Measurements from ENCODE around the gene HERC3.

Gene HERC3

DNA sequence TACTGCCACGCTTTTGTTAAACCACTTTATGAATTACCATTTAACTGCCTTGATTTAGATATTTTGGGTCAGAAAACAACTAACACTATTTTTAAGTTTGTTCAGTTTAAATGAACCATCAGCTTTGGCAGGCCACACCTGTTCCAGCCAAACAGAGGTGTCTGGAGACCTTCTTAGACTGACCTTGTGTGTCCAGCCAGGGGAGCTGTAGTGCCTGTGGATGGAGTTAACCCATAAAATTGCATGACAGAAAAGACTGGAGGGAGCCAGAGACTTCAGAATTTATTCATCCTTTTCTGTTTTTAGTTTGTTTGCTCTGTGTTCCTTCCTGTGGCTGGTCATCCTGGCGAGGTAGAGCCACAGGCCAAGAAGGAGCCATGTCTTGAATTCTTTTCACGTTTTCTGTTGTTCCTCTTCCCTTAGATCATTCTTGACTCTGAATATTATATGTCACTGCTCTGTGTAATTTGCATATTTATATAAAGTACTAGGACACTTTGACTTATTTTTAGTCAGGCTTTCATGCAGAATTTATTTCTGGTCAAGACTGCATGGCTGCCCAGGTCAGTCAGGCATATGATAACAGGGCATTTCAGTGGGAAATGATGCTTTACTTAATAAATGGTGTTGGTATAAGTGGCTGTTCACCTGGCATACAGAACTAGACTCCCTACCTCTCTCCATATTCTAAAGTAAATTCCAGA, 26.7 kb downstream of the HERC3 start:
- peaks cover 15 to 16% of the 10 kb centered on the region in 2 donors for H3K36me3 Mint-ChIP-seq
- no peak for DNase-seq
- peak overlapping the region in 1 of 2 donors; percentile 14 for H3K4me3 Mint-ChIP-seq
- peaks cover 35 to 39% of the 10 kb centered on the region in 2 donors for H3K4me1 Mint-ChIP-seq
- H3K27me3 Mint-ChIP-seq: no peaks in the 10 kb centered on the region
- peaks cover 5 to 7% of the 10 kb centered on the region in 2 donors for H3K9me3 Mint-ChIP-seq
- H3K27ac Mint-ChIP-seq: no peak overlapping the region
- ATAC-seq (replicated peaks): peak; percentile 59 to 67

DNA sequence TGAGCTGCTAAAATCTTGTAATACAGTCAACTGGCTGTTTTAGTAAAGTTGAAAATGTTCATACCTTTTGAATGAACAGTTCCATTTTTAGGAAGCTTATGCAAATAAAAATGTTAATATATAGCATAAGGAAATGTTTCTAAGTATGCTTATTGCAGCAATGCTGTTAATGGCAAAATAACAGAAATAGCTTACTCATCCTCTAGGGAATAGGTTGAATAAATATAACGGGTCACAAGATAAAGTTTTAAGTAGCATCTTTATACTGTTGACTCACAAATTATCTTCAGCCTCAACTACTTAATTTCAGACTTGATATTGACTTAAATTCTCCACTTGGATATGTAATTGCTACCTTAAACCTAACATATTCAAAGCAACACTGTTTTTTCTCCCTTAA, 27.7 kb downstream of the HERC3 start:
- Mint-ChIP-seq H3K27ac (no peak overlapping the region), H3K4me1 (peaks cover 32 to 36% of the 10 kb centered on the region in 2 donors), H3K27me3 (no peaks in the 10 kb centered on the region), H3K9me3 (peaks cover 9 to 13% of the 10 kb centered on the region in 2 donors), H3K36me3 (peaks cover 22 to 26% of the 10 kb centered on the region in 2 donors), H3K4me3 (no peak overlapping the region)
- no peak for DNase-seq
- no peak for ATAC-seq (replicated peaks)

DNA sequence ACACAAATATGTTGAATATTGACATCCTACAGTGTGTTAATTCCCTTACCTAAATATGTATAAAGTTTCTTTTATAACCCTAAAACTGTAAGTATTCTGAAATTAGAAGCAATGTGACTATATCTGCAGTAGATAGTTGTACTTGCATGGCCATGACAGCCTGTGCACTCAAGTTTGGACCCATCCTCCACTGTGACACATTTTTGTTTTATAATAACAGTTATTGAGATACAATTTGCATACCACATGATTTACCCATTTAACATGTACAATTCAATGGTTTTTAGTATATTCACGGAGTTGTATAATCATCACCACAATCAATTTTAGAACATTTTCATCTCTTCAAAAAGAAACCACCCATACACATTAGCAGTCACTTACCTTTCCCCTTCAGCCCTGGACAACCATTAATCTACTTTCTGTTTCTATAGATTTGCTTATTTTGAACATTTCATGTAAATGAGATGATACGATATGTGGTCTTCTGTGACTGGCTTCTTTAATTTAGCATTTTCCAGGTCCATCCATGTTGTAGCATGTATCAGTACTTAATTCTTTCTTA, 29.6 kb downstream of the HERC3 start:
- H3K27me3 Mint-ChIP-seq: no peaks in the 10 kb centered on the region
- H3K9me3 Mint-ChIP-seq: peaks cover 9 to 13% of the 10 kb centered on the region in 2 donors
- peaks cover 24 to 28% of the 10 kb centered on the region in 2 donors for H3K36me3 Mint-ChIP-seq
- ATAC-seq (replicated peaks): no peak
- H3K4me3 Mint-ChIP-seq: no peak overlapping the region
- no peak overlapping the region for H3K27ac Mint-ChIP-seq
- H3K4me1 Mint-ChIP-seq: peaks cover 29 to 32% of the 10 kb centered on the region in 2 donors
- no peak for DNase-seq

DNA sequence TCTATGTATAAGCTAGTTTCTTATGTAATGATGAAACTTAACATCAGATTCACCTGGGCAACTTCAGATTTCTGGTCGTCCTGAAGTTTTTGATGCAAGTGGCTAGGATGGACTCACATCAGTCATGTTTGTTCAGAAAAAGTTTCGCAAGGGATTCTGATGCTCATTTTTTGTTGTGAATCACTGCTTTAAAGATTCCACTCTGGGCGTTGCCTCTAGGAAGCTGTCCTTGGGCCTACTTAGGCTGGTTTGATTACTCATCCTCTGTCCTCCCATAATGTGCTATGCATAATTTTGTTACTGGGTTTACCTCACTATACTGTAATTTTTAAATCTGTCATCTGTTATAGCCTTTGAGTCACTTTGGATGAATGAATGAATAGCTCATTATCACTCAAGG, 30.8 kb downstream of the HERC3 start:
- Mint-ChIP-seq H3K27ac (no peak overlapping the region), H3K9me3 (peaks cover 9 to 13% of the 10 kb centered on the region in 2 donors), H3K4me3 (no peak overlapping the region), H3K27me3 (no peaks in the 10 kb centered on the region), H3K36me3 (peaks cover 18 to 28% of the 10 kb centered on the region in 2 donors), H3K4me1 (peaks cover 21 to 23% of the 10 kb centered on the region in 2 donors)
- ATAC-seq (replicated peaks): no peak
- DNase-seq: no peak

DNA sequence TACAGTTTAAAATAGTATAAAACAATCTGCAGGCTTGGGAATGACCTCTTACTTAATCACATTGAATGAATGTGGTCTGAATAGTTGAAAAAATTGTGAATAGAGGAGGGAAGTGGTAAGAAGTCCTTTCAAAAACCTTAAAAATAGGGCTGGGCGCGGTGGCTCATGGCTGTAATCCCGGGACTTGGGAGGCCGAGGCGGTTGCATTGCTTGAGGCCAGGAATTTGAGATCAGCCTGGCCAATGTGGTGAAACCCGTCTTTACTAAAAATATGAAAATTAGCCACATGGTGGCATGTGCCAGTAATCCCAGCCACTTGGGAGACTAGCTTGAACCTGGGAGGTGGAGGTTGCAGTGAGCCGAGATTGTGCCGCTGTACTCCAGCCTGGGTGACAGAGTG, 36.5 kb downstream of the HERC3 start:
- DNase-seq (no peak), ATAC-seq (replicated peaks) (no peak)
- H3K9me3 Mint-ChIP-seq: peaks cover 14 to 20% of the 10 kb centered on the region in 2 donors
- peaks cover 26 to 29% of the 10 kb centered on the region in 2 donors for H3K36me3 Mint-ChIP-seq
- H3K4me3 Mint-ChIP-seq: no peak overlapping the region
- no peaks in the 10 kb centered on the region for H3K27me3 Mint-ChIP-seq
- peaks cover 9 to 21% of the 10 kb centered on the region in 2 donors for H3K4me1 Mint-ChIP-seq
- H3K27ac Mint-ChIP-seq: no peak overlapping the region

DNA sequence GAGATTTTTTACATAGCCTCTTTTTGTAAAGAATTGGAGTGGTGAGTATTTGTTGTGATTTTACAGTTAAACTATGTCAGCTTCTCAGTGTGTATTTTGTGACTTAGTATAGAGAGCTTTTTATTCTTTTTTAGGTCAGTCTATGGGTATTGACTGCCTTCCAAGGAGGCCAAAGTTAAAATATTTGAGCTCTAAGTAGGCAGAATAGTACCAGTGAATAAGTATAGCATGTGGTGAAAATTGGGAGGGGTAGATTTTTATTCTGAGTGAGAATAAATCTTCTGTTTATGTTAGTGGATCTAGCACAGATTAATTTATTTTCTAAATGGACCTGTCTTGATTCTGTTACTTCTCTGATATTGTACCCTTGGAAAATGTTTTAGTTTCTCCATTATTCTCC, 37.5 kb downstream of the HERC3 start:
- Mint-ChIP-seq H3K36me3 (peaks cover 20 to 21% of the 10 kb centered on the region in 2 donors), H3K27ac (no peak overlapping the region), H3K9me3 (peaks cover 8 to 16% of the 10 kb centered on the region in 2 donors), H3K4me3 (no peak overlapping the region), H3K27me3 (no peaks in the 10 kb centered on the region), H3K4me1 (peaks cover 11 to 21% of the 10 kb centered on the region in 2 donors)
- DNase-seq (no peak), ATAC-seq (replicated peaks) (no peak)

DNA sequence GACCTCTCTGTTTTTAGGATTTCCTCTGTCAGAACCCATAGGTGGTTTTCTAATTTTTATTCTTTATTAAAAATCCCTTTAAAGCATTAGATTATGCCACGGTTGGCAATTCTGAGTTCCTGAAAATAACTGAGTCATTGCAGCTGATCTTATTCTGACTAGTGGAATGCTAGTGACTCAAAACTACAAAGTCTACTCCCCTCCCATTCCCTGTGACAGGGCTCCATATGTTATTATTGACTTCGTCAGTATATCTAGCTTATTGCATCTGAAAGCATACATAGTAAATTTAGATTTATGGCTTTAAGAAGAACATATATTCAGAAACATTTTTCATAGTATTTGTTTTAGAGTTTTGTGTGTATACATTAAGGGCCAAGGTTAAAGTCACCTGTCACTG, 38.5 kb downstream of the HERC3 start:
- Mint-ChIP-seq H3K27ac (no peak overlapping the region), H3K27me3 (no peaks in the 10 kb centered on the region), H3K9me3 (peaks cover 15 to 20% of the 10 kb centered on the region in 2 donors), H3K4me3 (no peak overlapping the region), H3K36me3 (peaks cover 21 to 24% of the 10 kb centered on the region in 2 donors), H3K4me1 (peaks cover 13 to 30% of the 10 kb centered on the region in 2 donors)
- ATAC-seq (replicated peaks) (peak in 1 of 2 donors; percentile 48), DNase-seq (no peak)

DNA sequence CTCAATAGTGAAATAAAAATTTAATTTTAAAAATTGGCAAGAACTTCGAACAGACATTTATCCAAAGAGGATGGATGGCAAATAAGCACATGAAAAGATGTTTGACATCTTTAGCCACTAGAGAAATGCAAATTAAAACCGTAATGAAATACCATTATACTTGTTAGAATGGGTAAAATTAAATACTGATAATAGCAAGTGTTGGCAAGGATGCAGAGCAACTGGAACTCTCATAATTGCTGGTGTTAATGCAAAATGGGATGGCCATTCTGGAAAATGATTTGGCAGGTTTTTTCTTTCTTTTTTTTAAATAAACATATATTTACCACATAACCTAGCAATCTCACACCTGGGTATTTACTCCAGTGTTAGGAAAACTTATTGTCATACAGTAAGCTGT, 51.7 kb downstream of the HERC3 start:
- Mint-ChIP-seq H3K4me1 (peaks cover 15 to 40% of the 10 kb centered on the region in 2 donors), H3K9me3 (peaks cover 7 to 10% of the 10 kb centered on the region in 2 donors)

DNA sequence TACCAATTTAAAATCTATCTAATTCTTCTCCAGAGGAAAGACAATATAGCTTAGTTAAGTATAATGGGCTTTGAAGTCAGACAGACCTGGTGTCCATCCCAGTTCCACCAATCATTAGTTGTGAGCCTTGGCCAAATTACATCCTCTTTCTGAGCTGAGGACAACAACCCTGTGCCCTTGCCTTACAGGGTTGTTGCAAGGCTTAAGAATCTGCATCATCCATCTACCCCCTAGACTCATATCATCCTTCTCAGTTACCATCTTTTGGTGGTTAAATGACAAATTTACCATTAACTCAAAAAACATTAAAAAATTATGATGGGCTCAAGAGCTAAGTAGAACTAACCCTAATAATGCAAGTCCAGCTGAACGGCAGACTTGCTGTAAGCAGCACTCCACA, 53.7 kb downstream of the HERC3 start:
- Mint-ChIP-seq H3K36me3 (peaks cover 0 to 2% of the 10 kb centered on the region in 2 donors), H3K27ac (no peak overlapping the region), H3K4me3 (no peak overlapping the region), H3K9me3 (peaks cover 0 to 2% of the 10 kb centered on the region in 2 donors), H3K27me3 (no peaks in the 10 kb centered on the region), H3K4me1 (peaks cover 7 to 23% of the 10 kb centered on the region in 2 donors)
- no peak for ATAC-seq (replicated peaks)
- no peak for DNase-seq

More for the DNA sequence above, 51.7 kb downstream of the HERC3 start:
- Mint-ChIP-seq H3K36me3 (peaks cover under 1 to 4% of the 10 kb centered on the region in 2 donors), H3K4me3 (no peak overlapping the region), H3K27me3 (no peaks in the 10 kb centered on the region), H3K27ac (no peak overlapping the region)
- ATAC-seq (replicated peaks): no peak
- DNase-seq: no peak

DNA sequence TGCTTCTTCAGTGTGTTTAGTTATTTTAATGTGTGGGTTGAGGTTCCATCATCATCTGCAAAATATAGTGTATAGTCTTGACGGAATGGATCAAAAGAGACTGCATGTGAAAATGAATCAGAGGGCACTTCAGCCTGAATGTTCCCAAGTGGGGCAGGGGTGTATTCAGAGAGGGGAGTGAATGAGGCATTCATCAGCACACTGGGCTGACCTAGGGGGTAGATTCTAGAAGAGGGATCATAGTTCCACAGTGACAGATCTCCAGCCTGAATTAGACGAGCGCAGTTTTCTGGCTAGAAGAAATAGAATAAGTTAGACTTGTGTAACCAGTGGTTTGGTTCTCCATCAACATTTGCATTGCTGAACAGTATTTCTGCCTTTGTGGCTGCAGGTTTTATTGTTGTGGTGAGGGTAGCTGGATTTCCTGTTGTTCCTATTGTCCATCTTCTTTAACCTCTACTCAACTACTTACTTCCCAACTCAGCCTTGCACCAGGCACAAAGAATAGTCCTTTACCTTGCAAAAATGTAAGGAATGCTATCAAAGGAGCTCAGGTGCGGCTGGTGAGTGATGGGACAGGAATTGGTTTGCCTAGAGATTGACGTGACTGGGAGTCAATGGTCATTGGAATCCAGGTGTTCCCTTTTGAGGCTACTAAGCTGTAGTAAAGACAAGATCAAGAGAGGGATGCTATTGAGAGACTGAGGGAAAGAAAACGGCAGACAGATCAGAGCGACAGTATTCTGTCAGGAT, 54.4 kb downstream of the HERC3 start:
- no peak for DNase-seq
- ATAC-seq (replicated peaks): no peak
- Mint-ChIP-seq H3K36me3 (peaks cover 0 to 2% of the 10 kb centered on the region in 2 donors), H3K4me1 (peaks cover 7 to 18% of the 10 kb centered on the region in 2 donors), H3K27ac (no peak overlapping the region), H3K27me3 (no peaks in the 10 kb centered on the region), H3K4me3 (no peak overlapping the region), H3K9me3 (peaks cover 0 to 2% of the 10 kb centered on the region in 2 donors)

DNA sequence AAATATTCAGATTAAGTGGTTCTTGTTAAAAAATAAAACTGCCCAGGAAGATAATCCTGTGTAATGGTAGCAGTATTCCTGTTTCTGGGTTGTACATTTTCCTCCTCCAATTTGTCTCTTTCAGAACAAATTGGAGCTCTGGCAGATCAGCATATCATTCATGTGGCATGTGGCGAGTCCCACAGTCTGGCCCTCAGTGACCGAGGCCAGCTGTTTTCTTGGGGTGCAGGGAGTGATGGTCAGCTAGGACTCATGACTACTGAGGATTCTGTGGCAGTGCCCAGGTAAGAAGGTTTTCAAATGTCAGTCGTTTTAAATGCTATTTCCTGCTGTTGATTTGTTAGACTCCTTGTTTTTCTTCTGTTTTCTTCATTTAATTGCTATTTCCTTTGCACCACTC, 57.4 kb downstream of the HERC3 start:
- H3K9me3 Mint-ChIP-seq: no peaks in the 10 kb centered on the region
- DNase-seq (no peak), ATAC-seq (replicated peaks) (no peak)
- H3K27ac Mint-ChIP-seq: no peak overlapping the region
- H3K27me3 Mint-ChIP-seq: no peaks in the 10 kb centered on the region
- H3K4me3 Mint-ChIP-seq: no peak overlapping the region
- H3K36me3 Mint-ChIP-seq: peaks cover 11 to 15% of the 10 kb centered on the region in 2 donors
- H3K4me1 Mint-ChIP-seq: peaks cover 12 to 18% of the 10 kb centered on the region in 2 donors

DNA sequence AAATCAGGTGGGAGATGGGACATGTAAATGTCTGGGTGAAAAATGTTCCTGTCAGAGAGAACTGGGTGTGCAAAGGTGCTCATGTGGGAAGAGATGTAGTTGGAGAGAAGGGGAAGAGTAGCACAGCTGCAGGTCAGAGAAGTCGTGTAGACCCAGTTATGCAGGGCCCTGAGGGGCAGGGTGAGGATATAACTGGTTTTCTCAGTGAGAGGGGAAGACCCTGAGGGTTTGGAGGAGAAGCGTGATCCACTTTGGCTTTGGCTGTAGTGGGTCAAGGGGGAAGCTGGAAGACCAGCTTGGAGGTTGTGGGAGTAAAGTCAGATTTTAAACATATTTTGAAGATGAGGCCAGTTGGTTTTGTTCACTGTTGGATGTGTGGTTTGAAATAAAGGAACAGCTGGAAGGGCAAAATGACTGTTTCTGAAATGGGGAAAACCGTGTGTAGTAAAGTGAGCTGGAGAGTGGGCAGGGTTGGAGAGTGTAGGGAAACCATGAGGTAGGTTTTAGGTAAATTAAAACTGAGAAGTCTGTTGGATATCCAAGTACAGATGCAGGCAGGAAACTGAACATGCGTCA, 61.2 kb downstream of the HERC3 start:
- H3K4me3 Mint-ChIP-seq: no peak overlapping the region
- H3K36me3 Mint-ChIP-seq: peaks cover 25 to 37% of the 10 kb centered on the region in 2 donors
- no peak for DNase-seq
- H3K9me3 Mint-ChIP-seq: no peaks in the 10 kb centered on the region
- H3K4me1 Mint-ChIP-seq: peaks cover 7 to 8% of the 10 kb centered on the region in 2 donors
- H3K27me3 Mint-ChIP-seq: no peaks in the 10 kb centered on the region
- no peak for ATAC-seq (replicated peaks)
- H3K27ac Mint-ChIP-seq: no peak overlapping the region

DNA sequence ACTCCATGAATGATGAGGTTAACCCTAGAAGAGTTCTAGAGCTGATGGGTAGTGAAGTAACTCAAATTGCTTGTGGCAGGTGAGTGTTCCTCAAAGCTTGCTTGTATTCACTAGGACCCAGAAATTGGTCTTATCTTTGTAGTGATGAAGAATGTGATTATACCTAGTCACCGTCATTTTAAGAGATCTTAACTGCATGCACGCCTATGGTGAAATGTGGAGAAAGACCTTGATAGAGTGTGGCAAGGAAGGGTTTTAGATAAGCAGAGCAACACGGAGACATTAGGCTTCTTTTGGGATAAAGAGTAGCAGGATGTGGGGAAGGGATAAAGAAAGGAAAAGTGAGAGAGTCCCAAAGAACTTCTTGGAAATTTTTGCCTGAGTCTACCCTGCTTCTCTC, 62.9 kb downstream of the HERC3 start:
- Mint-ChIP-seq H3K4me1 (peaks cover 0 to 5% of the 10 kb centered on the region in 2 donors), H3K36me3 (peaks cover 28 to 37% of the 10 kb centered on the region in 2 donors), H3K4me3 (no peak overlapping the region), H3K27ac (no peak overlapping the region), H3K9me3 (no peaks in the 10 kb centered on the region), H3K27me3 (no peaks in the 10 kb centered on the region)
- ATAC-seq (replicated peaks) (no peak), DNase-seq (no peak)

Data from stimulated activated naive B cell treated with anti-CD40 and anti-IgM and Interleukin-4, amounts not matched to agents 10 μg/mL and 1 μg/mL and 100 μg/mL, for 72 hours (primary cell).